GM23338 (cell line): ENCODE results near the gene IGSF21. TPM values are rescaled to one million over a fixed set of nuclear protein-coding genes. Genes with fewer than 3 reads are reported as not detected.

Source experiments
- ATAC-seq: fragments of 200-7000 bp; cut with Tn5 transposase; 3 replicates; pipeline ENCODE4 v1.9.1; 2020
- DNase-seq: peaks from one replicate; pipeline ENCODE4 v3.0.0-alpha.2; 2015; ENCODE audit warnings: low spot score
- H2AFZ ChIP-seq: fragments of 200-600 bp; sonication (generic); 2 replicates; pipeline ENCODE4 v1.8.0; 2016; ENCODE audit warnings: antibody characterized with exemption, mild to moderate bottlenecking, moderate library complexity
- H3F3A ChIP-seq: fragments of 200-600 bp; sonication (generic); replicated peaks from 2 replicates; pipeline ENCODE4 v1.8.0; 2017; ENCODE audit warnings: antibody characterized with exemption, mixed run types, low read depth
- H3K27ac ChIP-seq: fragments of 200-600 bp; sonication (generic); 2 replicates; pipeline ENCODE4 v1.6.1; 2016; ENCODE audit warnings: low read depth
- H3K27me3 ChIP-seq: fragments of 200-600 bp; sonication (generic); 2 replicates; pipeline ENCODE4 v1.8.0; 2016; ENCODE audit warnings: mild to moderate bottlenecking, mixed run types, moderate library complexity; ENCODE audit not compliant: insufficient read depth
- H3K36me3 ChIP-seq: fragments of 200-600 bp; sonication (generic); 2 replicates; pipeline ENCODE4 v1.8.0; 2016; ENCODE audit warnings: mild to moderate bottlenecking; ENCODE audit not compliant: insufficient read depth
- H3K4me1 ChIP-seq: fragments of 200-600 bp; sonication (generic); 2 replicates; pipeline ENCODE4 v1.8.0; 2016; ENCODE audit warnings: mild to moderate bottlenecking, moderate library complexity; ENCODE audit not compliant: insufficient read depth
- H3K4me2 ChIP-seq: fragments of 200-600 bp; sonication (generic); 2 replicates; pipeline ENCODE4 v1.7.1; 2017; ENCODE audit warnings: mixed run types
- H3K4me3 ChIP-seq: fragments of 200-600 bp; sonication (generic); 2 replicates; pipeline ENCODE4 v1.6.1; 2016; ENCODE audit warnings: mixed run types
- H3K79me2 ChIP-seq: fragments of 200-600 bp; sonication (generic); replicated peaks from 2 replicates; pipeline ENCODE4 v1.8.0; 2017; ENCODE audit warnings: mild to moderate bottlenecking; ENCODE audit not compliant: insufficient read depth
- H3K9me2 ChIP-seq: fragments of 200-600 bp; sonication (generic); 2 replicates; pipeline ENCODE4 v1.8.0; 2017; ENCODE audit not compliant: insufficient read depth
- H4K20me1 ChIP-seq: fragments of 200-600 bp; sonication (generic); replicated peaks from 2 replicates; pipeline ENCODE4 v1.8.0; 2017; ENCODE audit warnings: mild to moderate bottlenecking; ENCODE audit not compliant: insufficient read depth
- H3K27ac Mint-ChIP-seq: 2 replicates; pipeline ENCODE4 v1.8.0; 2020; ENCODE audit warnings: inconsistent platforms, mild to moderate bottlenecking, moderate library complexity, mixed read lengths
- H3K27me3 Mint-ChIP-seq: 3 replicates; pipeline ENCODE4 v1.8.0; 2022; ENCODE audit warnings: low read depth, mild to moderate bottlenecking, moderate library complexity, mixed read lengths, inconsistent platforms; ENCODE audit not compliant: insufficient read depth, poor library complexity
- H3K36me3 Mint-ChIP-seq: 3 replicates; pipeline ENCODE4 v1.8.0; 2021; ENCODE audit warnings: low read depth, mild to moderate bottlenecking, inconsistent platforms, moderate library complexity, mixed read lengths
- H3K4me1 Mint-ChIP-seq: 3 replicates; pipeline ENCODE4 v1.8.0; 2020; ENCODE audit warnings: mild to moderate bottlenecking, inconsistent platforms, mixed read lengths
- H3K4me3 Mint-ChIP-seq: 3 replicates; pipeline ENCODE4 v1.8.0; 2021; ENCODE audit warnings: moderate library complexity, mild to moderate bottlenecking, inconsistent platforms, mixed read lengths
- H3K9me3 Mint-ChIP-seq: 3 replicates; pipeline ENCODE4 v1.8.0; 2020; ENCODE audit warnings: moderate library complexity, mild to moderate bottlenecking, inconsistent platforms, mixed read lengths
- CREB1 ChIP-seq: fragments of 250-450 bp; sonication (Bioruptor Pico); IDR thresholded peaks from 2 replicates; pipeline ENCODE4 v1.5.0; 2020; ENCODE audit warnings: low read depth, mild to moderate bottlenecking, moderate library complexity
- EZH2 ChIP-seq: fragments of 200-600 bp; sonication (generic); IDR thresholded peaks from one replicate; pipeline ENCODE4 v1.8.0; 2017; ENCODE audit warnings: antibody characterized with exemption, mild to moderate bottlenecking, low read depth; ENCODE audit not compliant: unreplicated experiment
- EZH2phosphoT487 ChIP-seq: fragments of 200-600 bp; sonication (generic); IDR thresholded peaks from one replicate; pipeline ENCODE4 v1.8.1; 2018; ENCODE audit warnings: antibody characterized with exemption; ENCODE audit not compliant: unreplicated experiment
- ZNF331 ChIP-seq: fragments of 250-450 bp; sonication (Bioruptor Pico); IDR thresholded peaks from 2 replicates; pipeline ENCODE4 v1.5.0; 2020; ENCODE audit warnings: low read depth, mild to moderate bottlenecking, moderate library complexity
- polyA plus RNA-seq: library from polyadenylated mRNA; unstranded; fragments of >200 nt; fragmentation: Nextera tagmentation; extraction: Ambion mirVana; gene quantifications from 2 replicates; pipeline ENCODE4 v1.2.1, GENCODE V29; 2016
- total RNA-seq: library from RNA; depleted of rRNA; stranded (reverse); fragments of >200 nt; shearing (Covaris generic); gene quantifications from 2 replicates; pipeline ENCODE4 v1.2.3, GENCODE V29; 2014
- TF ChIP-seq, protein P1 (sequence below): IDR thresholded peaks from one replicate; pipeline ENCODE4 v1.6.1; 2018; ENCODE audit warnings: antibody characterized with exemption; ENCODE audit not compliant: unreplicated experiment
- TF ChIP-seq, protein P2 (sequence below): fragments of 250-450 bp; sonication (Bioruptor Pico); IDR thresholded peaks from 2 replicates; pipeline ENCODE4 v1.5.0; 2020; ENCODE audit warnings: mild to moderate bottlenecking, moderate library complexity
- TF ChIP-seq, protein P3 (sequence below), 2 experiments: fragments of 200-600 bp in 1 of 2; sonication (generic) in 1 of 2; conservative IDR thresholded peaks; 2 replicates each; pipeline versions ENCODE4 v1.5.1 to v1.6.1; 2016 to 2017; ENCODE audit warnings: antibody characterized with exemption in 2 of 2, low read depth in 2 of 2, mild to moderate bottlenecking in 2 of 2, moderate library complexity in 1 of 2

Gene IGSF21
- total and polyA plus RNA-seq, 2 experiments from 2014 or later, result 15.6 to 15.7 TPM

DNA sequence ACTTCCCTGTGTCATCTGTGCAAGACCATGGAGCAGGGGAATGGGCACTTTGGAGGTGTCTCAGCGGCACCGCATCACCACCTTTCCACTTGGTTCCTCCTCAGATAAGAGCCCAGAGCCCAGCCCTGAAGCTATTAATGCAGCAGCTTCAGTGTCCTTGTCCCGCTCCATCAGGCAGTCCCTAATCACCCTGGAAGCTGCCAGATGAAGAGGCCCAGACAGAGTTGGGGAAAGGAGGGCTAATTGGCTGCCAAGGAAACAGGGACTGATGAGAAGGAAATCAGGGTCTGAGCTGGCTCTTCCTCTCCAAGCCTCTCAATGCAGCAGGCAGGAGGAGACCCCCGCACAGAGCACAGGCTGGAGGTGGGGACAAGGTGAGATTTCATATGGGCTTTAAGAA lies 290.0 kb downstream of the IGSF21 start (continued):
- TF ChIP-seq, protein P1, sequence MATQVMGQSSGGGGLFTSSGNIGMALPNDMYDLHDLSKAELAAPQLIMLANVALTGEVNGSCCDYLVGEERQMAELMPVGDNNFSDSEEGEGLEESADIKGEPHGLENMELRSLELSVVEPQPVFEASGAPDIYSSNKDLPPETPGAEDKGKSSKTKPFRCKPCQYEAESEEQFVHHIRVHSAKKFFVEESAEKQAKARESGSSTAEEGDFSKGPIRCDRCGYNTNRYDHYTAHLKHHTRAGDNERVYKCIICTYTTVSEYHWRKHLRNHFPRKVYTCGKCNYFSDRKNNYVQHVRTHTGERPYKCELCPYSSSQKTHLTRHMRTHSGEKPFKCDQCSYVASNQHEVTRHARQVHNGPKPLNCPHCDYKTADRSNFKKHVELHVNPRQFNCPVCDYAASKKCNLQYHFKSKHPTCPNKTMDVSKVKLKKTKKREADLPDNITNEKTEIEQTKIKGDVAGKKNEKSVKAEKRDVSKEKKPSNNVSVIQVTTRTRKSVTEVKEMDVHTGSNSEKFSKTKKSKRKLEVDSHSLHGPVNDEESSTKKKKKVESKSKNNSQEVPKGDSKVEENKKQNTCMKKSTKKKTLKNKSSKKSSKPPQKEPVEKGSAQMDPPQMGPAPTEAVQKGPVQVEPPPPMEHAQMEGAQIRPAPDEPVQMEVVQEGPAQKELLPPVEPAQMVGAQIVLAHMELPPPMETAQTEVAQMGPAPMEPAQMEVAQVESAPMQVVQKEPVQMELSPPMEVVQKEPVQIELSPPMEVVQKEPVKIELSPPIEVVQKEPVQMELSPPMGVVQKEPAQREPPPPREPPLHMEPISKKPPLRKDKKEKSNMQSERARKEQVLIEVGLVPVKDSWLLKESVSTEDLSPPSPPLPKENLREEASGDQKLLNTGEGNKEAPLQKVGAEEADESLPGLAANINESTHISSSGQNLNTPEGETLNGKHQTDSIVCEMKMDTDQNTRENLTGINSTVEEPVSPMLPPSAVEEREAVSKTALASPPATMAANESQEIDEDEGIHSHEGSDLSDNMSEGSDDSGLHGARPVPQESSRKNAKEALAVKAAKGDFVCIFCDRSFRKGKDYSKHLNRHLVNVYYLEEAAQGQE, result no peak
- no peak for TF ChIP-seq EZH2phosphoT487
- TF ChIP-seq ZNF331, result no peak

DNA sequence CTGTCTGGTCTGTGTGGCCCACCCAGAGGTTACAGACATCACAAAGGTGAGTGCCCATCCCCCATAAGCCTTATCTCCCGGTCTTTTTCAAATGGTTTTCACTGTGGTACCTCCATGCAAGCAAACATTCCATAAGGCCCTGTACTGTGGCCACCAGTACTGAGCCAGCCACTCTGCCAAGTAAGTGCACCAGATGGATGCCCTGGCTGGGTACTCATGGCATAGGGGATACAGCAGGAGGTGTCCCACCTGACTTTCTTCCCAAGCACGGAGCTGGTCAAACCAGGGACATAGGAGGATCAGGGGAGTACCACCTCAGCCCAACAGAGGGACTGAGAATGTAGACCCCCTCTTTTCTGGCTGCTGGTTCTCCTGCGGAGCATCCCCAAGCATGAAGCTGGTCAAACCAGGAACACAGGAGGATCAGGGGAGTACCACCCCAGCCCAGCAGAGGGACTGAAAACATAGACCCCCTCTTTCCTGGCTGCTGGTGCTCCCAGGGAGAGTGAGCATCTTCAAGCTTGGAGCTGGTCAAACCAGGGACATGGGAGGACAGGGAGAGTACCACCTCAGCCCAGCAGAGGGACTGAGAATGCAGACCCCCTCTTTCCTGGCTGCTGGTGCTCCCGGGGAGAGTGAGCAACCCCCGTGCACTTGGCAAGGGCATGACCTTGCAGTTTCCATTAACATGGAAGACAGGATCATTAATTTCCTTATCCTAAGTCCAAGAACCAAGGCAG lies 291.4 kb downstream of the IGSF21 start:
- Mint-ChIP-seq H3K36me3 (no peaks in the 10 kb centered on the region), H3K27ac (no peak overlapping the region), H3K9me3 (peaks cover 2% of the 10 kb centered on the region; the same call in 1 of the 3 replicates), H3K27me3 (peaks cover 8% of the 10 kb centered on the region), H3K4me3 (no peak overlapping the region; the same call in 2 of the 3 replicates), H3K4me1 (peaks cover 25% of the 10 kb centered on the region)
- H3K4me1 ChIP-seq, result peaks cover 14% of the 10 kb centered on the region
- no peaks in the 10 kb centered on the region for H3K27me3 ChIP-seq
- H3K4me2 ChIP-seq, result no peak overlapping the region; the same call in 1 of the 2 replicates
- TF ChIP-seq, protein P2, sequence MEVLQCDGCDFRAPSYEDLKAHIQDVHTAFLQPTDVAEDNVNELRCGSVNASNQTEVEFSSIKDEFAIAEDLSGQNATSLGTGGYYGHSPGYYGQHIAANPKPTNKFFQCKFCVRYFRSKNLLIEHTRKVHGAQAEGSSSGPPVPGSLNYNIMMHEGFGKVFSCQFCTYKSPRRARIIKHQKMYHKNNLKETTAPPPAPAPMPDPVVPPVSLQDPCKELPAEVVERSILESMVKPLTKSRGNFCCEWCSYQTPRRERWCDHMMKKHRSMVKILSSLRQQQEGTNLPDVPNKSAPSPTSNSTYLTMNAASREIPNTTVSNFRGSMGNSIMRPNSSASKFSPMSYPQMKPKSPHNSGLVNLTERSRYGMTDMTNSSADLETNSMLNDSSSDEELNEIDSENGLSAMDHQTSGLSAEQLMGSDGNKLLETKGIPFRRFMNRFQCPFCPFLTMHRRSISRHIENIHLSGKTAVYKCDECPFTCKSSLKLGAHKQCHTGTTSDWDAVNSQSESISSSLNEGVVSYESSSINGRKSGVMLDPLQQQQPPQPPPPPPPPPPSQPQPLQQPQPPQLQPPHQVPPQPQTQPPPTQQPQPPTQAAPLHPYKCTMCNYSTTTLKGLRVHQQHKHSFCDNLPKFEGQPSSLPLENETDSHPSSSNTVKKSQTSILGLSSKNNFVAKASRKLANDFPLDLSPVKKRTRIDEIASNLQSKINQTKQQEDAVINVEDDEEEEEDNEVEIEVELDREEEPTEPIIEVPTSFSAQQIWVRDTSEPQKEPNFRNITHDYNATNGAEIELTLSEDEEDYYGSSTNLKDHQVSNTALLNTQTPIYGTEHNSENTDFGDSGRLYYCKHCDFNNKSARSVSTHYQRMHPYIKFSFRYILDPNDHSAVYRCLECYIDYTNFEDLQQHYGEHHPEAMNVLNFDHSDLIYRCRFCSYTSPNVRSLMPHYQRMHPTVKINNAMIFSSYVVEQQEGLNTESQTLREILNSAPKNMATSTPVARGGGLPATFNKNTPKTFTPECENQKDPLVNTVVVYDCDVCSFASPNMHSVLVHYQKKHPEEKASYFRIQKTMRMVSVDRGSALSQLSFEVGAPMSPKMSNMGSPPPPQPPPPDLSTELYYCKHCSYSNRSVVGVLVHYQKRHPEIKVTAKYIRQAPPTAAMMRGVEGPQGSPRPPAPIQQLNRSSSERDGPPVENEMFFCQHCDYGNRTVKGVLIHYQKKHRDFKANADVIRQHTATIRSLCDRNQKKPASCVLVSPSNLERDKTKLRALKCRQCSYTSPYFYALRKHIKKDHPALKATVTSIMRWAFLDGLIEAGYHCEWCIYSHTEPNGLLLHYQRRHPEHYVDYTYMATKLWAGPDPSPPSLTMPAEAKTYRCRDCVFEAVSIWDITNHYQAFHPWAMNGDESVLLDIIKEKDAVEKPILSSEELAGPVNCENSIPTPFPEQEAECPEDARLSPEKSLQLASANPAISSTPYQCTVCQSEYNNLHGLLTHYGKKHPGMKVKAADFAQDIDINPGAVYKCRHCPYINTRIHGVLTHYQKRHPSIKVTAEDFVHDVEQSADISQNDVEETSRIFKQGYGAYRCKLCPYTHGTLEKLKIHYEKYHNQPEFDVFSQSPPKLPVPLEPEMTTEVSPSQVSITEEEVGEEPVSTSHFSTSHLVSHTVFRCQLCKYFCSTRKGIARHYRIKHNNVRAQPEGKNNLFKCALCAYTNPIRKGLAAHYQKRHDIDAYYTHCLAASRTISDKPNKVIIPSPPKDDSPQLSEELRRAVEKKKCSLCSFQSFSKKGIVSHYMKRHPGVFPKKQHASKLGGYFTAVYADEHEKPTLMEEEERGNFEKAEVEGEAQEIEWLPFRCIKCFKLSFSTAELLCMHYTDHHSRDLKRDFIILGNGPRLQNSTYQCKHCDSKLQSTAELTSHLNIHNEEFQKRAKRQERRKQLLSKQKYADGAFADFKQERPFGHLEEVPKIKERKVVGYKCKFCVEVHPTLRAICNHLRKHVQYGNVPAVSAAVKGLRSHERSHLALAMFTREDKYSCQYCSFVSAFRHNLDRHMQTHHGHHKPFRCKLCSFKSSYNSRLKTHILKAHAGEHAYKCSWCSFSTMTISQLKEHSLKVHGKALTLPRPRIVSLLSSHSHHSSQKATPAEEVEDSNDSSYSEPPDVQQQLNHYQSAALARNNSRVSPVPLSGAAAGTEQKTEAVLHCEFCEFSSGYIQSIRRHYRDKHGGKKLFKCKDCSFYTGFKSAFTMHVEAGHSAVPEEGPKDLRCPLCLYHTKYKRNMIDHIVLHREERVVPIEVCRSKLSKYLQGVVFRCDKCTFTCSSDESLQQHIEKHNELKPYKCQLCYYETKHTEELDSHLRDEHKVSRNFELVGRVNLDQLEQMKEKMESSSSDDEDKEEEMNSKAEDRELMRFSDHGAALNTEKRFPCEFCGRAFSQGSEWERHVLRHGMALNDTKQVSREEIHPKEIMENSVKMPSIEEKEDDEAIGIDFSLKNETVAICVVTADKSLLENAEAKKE (CRISPR knock-in tag), result no peak
- no peak for TF ChIP-seq EZH2
- TF ChIP-seq CREB1, result no peak
- TF ChIP-seq EZH2phosphoT487, result no peak
- no peak for TF ChIP-seq ZNF331
- TF ChIP-seq, protein P3, sequence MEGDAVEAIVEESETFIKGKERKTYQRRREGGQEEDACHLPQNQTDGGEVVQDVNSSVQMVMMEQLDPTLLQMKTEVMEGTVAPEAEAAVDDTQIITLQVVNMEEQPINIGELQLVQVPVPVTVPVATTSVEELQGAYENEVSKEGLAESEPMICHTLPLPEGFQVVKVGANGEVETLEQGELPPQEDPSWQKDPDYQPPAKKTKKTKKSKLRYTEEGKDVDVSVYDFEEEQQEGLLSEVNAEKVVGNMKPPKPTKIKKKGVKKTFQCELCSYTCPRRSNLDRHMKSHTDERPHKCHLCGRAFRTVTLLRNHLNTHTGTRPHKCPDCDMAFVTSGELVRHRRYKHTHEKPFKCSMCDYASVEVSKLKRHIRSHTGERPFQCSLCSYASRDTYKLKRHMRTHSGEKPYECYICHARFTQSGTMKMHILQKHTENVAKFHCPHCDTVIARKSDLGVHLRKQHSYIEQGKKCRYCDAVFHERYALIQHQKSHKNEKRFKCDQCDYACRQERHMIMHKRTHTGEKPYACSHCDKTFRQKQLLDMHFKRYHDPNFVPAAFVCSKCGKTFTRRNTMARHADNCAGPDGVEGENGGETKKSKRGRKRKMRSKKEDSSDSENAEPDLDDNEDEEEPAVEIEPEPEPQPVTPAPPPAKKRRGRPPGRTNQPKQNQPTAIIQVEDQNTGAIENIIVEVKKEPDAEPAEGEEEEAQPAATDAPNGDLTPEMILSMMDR (conservative IDR thresholded peaks at IDR 0.05; ENCODE audit: low read depth in 2 of 2), result peak; percentile 40 to 48
- H3K79me2 ChIP-seq, result no peaks in the 10 kb centered on the region
- peak; percentile 66 for DNase-seq
- no peak overlapping the region for H3K4me3 ChIP-seq
- peak; percentile 86 for ATAC-seq
- H3K9me2 ChIP-seq, result no peaks in the 10 kb centered on the region
- H2AFZ ChIP-seq, result no peak overlapping the region
- no peaks in the 10 kb centered on the region for H3F3A ChIP-seq
- H4K20me1 ChIP-seq, result no peaks in the 10 kb centered on the region
- no peaks in the 10 kb centered on the region for H3K36me3 ChIP-seq
- H3K27ac ChIP-seq, result no peak overlapping the region
